ENCODE results near the gene FHL2. TPM values are rescaled to one million over a fixed set of nuclear protein-coding genes. Genes with fewer than 3 reads are reported as not detected.
A peak's percentile ranks its signal among the peaks of the same experiment; 100 is the strongest.

The FHL2 gene
- total and polyA plus RNA-seq, 9 donors: 300 to 1,049 (median 495) TPM

- no peak overlapping the region for H3K4me3 ChIP-seq
- H3K27me3 ChIP-seq: no peaks in the 10 kb centered on the region
- intact Hi-C loops (cut with DNase I): no loop called here
- peak overlapping the region in 1 of 2 donors; percentile 53 for H3K27ac ChIP-seq
- TF ChIP-seq CTCF (IDR thresholded peaks at IDR 0.05) (no peak), EP300 (IDR thresholded peaks at IDR 0.05) (no peak), POLR2A (IDR thresholded peaks at IDR 0.05) (no peak)
- H3K36me3 ChIP-seq: no peaks in the 10 kb centered on the region
- 22 to 35% (median 31%) methylated on average over 5 of the region's 5 CpGs for WGBS, 3 donors
- no peaks in the 10 kb centered on the region for H3K9me3 ChIP-seq
- peaks cover 20% of the 10 kb centered on the region for H3K4me1 ChIP-seq (ENCODE audit: insufficient read depth)
- DNase-seq: no peak
Measured at GRCh38 chr2:105413206-105413605, 14.4 kb upstream of the FHL2 start.

- no peak for DNase-seq
- no peaks in the 10 kb centered on the region for H3K27me3 ChIP-seq
- peaks cover 20% of the 10 kb centered on the region for H3K4me1 ChIP-seq (ENCODE audit: insufficient read depth)
- no peak overlapping the region for H3K4me3 ChIP-seq
- WGBS, 3 donors: 89 to 92% (median 91%) methylated on average over 11 of the region's 11 CpGs
- H3K9me3 ChIP-seq: no peaks in the 10 kb centered on the region
- intact Hi-C loops (cut with DNase I): no loop called here
- no peaks in the 10 kb centered on the region for H3K36me3 ChIP-seq
- TF ChIP-seq EP300 (IDR thresholded peaks at IDR 0.05) (no peak), CTCF (IDR thresholded peaks at IDR 0.05) (no peak), POLR2A (IDR thresholded peaks at IDR 0.05) (no peak)
- H3K27ac ChIP-seq: peak overlapping the region in 1 of 2 donors; percentile 53
Measured at GRCh38 chr2:105412584-105412983, 13.7 kb upstream of the FHL2 start.

GRCh38 chr2:105411720-105412407 lies 13.0 kb upstream of the FHL2 start:
- intact Hi-C loops (cut with DNase I): no loop called here
- 92 to 96% (median 96%) methylated on average over 6 of the region's 6 CpGs for WGBS, 3 donors
- peaks cover 20% of the 10 kb centered on the region for H3K4me1 ChIP-seq (ENCODE audit: insufficient read depth)

GRCh38 chr2:105410554-105410953 lies 11.7 kb upstream of the FHL2 start:
- intact Hi-C loops (cut with DNase I): no loop called here
- WGBS, 3 donors: 2 to 7% (median 4%) methylated on average over 4 of the region's 4 CpGs
- no peaks in the 10 kb centered on the region for H3K27me3 ChIP-seq
- TF ChIP-seq POLR2A (IDR thresholded peaks at IDR 0.05) (no peak), EP300 (IDR thresholded peaks at IDR 0.05) (no peak), CTCF (IDR thresholded peaks at IDR 0.05) (no peak)
- H3K4me3 ChIP-seq: no peak overlapping the region
- H3K36me3 ChIP-seq: no peaks in the 10 kb centered on the region
- no peaks in the 10 kb centered on the region for H3K9me3 ChIP-seq
- H3K27ac ChIP-seq: peak overlapping the region; percentile 42 to 73
- DNase-seq: no peak
- peaks cover 24% of the 10 kb centered on the region for H3K4me1 ChIP-seq (ENCODE audit: insufficient read depth)

More at GRCh38 chr2:105411720-105412407, 13.0 kb upstream of the FHL2 start:
- no peaks in the 10 kb centered on the region for H3K36me3 ChIP-seq
- no peaks in the 10 kb centered on the region for H3K9me3 ChIP-seq
- peak overlapping the region in 1 of 2 donors; percentile 53 for H3K27ac ChIP-seq
- H3K4me3 ChIP-seq: no peak overlapping the region
- DNase-seq: no peak
- no peaks in the 10 kb centered on the region for H3K27me3 ChIP-seq
- TF ChIP-seq CTCF (IDR thresholded peaks at IDR 0.05) (no peak), POLR2A (IDR thresholded peaks at IDR 0.05) (no peak), EP300 (IDR thresholded peaks at IDR 0.05) (no peak)
